Nephron progenitor cell (in vitro differentiated cells): ENCODE measurements around the gene SPTBN4.

Source experiments
- DNase-seq: peaks from one replicate; pipeline ENCODE4 v3.0.0; 2021
- H3K27ac Mint-ChIP-seq: 2 replicates; pipeline ENCODE4 v1.8.0; 2021; ENCODE audit warnings: mild to moderate bottlenecking, moderate library complexity, mixed read lengths
- H3K27me3 Mint-ChIP-seq: 2 replicates; pipeline ENCODE4 v1.8.0; 2021; ENCODE audit warnings: mild to moderate bottlenecking, low read depth, mixed read lengths; ENCODE audit not compliant: poor library complexity
- H3K36me3 Mint-ChIP-seq: 2 replicates; pipeline ENCODE4 v1.8.0; 2021; ENCODE audit warnings: low read depth, mixed read lengths
- H3K4me1 Mint-ChIP-seq: 2 replicates; pipeline ENCODE4 v1.8.0; 2021; ENCODE audit warnings: mixed read lengths
- H3K4me3 Mint-ChIP-seq: 2 replicates; pipeline ENCODE4 v1.8.0; 2021; ENCODE audit warnings: mild to moderate bottlenecking, moderate library complexity, mixed read lengths
- H3K9me3 Mint-ChIP-seq: 2 replicates; pipeline ENCODE4 v1.8.0; 2021; ENCODE audit warnings: mild to moderate bottlenecking, moderate library complexity, mixed read lengths
- TF ChIP-seq, protein P1 (sequence below): fragments of 200-600 bp; sonication (generic); IDR thresholded peaks from 2 replicates; pipeline ENCODE4 v1.5.0; 2021; ENCODE audit warnings: antibody characterized with exemption

The SPTBN4 gene

DNA sequence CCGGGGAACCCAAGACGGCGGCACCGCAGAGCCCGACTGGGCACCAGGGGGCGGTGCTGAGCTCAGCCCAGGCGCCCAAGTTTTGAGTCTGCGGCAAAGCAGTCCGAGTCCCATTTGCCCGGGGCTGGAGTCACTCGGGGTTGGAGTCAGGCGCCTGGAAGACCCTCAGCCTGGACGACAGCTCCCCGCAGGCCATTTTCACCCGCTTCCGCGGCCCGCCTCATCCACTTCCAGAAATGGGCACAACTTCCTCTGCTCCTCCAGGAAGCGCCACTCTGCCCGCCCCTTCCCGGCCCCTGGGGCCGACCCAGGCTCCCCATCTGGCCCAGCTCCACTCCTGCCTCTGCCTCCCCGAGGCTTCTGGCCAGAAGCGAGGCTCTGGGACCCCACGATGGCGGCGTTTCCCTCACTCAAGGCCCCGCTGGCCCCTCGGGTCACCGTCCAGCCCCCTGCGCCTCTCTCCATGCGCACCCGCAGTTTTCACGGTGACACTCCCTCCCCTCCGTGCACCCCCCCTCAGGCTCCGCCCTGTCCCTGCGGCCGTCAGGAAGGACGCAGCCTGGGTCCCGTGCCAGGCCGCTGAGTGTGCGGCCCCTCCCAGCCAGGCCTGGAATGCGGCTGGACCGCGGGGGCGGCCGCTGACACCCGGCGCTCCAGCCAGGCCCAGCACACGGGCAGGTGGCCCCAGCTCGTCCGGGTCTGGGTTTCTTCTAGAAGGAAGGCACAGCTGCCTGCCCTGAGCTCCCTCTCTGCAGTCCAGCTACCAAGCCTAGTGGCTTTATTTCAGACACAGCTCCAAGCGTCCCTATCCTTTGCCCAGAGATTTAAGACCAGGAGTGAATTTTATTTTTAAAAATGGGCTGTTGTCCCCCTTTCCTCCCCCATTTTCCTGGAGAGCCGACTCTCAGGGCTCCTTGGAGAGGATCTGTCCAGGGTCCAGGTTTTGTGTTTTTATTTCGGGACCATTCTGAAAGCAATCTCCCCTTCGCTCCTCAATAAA, 45.7 kb upstream of the SPTBN4 start:
- H3K4me3 Mint-ChIP-seq, result peak overlapping the region; percentile 79
- DNase-seq, result peak; percentile 90
- no peaks in the 10 kb centered on the region for H3K9me3 Mint-ChIP-seq
- peaks cover 54% of the 10 kb centered on the region for H3K4me1 Mint-ChIP-seq
- TF ChIP-seq, protein P1, sequence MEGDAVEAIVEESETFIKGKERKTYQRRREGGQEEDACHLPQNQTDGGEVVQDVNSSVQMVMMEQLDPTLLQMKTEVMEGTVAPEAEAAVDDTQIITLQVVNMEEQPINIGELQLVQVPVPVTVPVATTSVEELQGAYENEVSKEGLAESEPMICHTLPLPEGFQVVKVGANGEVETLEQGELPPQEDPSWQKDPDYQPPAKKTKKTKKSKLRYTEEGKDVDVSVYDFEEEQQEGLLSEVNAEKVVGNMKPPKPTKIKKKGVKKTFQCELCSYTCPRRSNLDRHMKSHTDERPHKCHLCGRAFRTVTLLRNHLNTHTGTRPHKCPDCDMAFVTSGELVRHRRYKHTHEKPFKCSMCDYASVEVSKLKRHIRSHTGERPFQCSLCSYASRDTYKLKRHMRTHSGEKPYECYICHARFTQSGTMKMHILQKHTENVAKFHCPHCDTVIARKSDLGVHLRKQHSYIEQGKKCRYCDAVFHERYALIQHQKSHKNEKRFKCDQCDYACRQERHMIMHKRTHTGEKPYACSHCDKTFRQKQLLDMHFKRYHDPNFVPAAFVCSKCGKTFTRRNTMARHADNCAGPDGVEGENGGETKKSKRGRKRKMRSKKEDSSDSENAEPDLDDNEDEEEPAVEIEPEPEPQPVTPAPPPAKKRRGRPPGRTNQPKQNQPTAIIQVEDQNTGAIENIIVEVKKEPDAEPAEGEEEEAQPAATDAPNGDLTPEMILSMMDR, result peak; percentile 93
- peaks cover 7% of the 10 kb centered on the region for H3K27me3 Mint-ChIP-seq
- H3K36me3 Mint-ChIP-seq, result peaks cover 4% of the 10 kb centered on the region
- peak overlapping the region; percentile 90 for H3K27ac Mint-ChIP-seq

DNA sequence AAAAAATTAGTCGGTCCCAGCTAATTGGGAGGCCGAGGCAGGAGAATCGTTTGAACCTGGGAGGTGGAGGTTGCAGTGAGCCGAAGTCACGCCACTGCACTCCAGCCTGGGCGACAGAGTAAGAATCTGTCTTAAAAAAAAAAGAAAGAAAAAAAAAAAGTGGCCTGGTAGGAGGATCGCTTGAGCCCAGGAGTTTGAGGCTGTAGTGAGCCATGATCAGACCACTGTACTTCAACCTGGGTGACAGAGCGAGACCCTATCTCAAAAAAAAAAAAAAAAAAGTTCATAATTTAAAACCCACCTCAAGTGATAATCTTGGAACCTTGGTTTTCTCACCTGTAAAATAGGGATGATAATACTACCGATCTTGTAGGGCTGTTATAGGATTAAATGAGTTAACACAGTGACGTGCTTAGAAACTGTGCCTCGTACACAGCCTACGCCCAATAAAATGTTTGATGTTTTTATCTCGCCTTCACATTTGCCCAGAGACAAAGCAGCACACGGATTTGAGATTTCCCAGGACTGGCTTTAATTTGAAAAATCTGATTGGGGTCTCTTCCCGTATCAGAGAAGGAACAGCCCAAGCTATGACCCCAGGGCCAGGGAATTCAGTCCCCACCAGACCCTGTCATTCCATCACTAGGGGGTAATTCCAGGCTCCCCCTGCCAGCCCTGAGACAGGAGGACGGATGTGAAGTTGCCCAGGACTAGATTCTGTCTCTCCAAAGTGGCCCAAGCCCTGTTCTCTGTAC, 44.6 kb upstream of the SPTBN4 start:
- Mint-ChIP-seq H3K36me3 (peaks cover 4% of the 10 kb centered on the region), H3K27me3 (peaks cover 7% of the 10 kb centered on the region), H3K4me3 (peak overlapping the region; percentile 79), H3K9me3 (no peaks in the 10 kb centered on the region), H3K4me1 (peaks cover 50% of the 10 kb centered on the region), H3K27ac (peak overlapping the region; percentile 90)
- TF ChIP-seq, protein P1, result no peak
- no peak for DNase-seq

DNA sequence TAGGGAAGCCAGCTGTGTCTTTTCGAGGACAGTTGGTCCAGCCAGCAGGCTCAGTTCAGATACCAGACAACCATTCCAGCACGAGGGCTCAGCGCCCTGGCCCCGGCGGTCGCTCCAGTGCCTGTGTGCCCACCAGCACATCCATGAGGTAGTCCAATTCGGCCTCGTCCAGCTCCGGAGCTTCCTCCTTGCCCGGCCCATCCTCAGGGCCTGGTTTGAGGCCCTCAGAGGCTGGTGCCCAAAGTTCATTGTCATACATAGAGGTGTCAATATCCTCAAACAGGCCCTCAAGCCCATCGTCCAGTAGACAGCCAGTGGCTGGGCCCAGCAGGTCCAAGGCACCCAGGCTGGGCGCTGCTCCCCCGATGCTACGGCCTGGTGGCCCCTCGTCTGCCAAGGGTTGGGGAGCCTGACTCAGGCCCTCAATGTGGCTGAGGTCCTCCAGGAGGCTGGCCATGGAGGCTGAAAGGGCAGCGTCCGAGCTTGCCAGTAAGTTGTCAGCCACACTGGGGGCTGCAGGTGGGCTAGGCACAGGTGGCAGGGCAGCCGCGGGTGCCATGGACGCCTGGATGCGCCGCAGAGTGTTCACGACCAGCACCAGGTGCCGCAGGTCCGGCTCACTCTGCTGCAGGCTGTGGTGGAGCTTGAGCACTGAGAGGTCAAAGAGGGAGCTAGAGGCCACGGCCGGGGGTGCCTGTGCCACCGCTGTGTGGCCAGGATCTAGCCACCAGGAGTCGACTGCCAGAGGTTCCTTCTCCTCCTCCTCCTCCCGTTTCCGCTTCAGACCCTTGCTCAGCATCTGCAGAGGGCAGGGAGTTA, 43.8 kb upstream of the SPTBN4 start:
- DNase-seq, result no peak
- H3K27me3 Mint-ChIP-seq, result peaks cover 10% of the 10 kb centered on the region
- H3K4me3 Mint-ChIP-seq, result no peak overlapping the region
- TF ChIP-seq, protein P1, result no peak
- H3K36me3 Mint-ChIP-seq, result peaks cover 4% of the 10 kb centered on the region
- no peak overlapping the region for H3K27ac Mint-ChIP-seq
- H3K9me3 Mint-ChIP-seq, result no peaks in the 10 kb centered on the region
- peaks cover 42% of the 10 kb centered on the region for H3K4me1 Mint-ChIP-seq

DNA sequence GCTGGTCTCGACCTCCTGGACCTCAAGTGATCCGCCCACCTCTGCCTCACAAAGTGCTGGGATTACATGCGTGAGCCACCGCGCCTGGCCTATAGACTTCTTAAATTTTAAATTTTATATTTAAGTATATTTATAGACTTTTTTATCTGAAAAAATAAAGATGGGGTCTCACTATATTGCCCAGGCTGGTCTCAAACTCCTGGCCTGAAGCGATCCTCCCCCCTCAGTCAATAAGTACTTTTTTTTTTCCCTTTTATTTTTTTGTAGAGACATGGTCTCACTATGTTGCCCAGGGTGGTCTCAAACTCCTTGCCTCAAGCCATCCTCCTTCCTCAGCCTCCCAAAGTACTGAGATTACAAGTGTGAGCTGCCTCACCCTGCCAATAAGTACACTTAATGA, 42.9 kb upstream of the SPTBN4 start:
- no peak overlapping the region for H3K27ac Mint-ChIP-seq
- H3K9me3 Mint-ChIP-seq, result no peaks in the 10 kb centered on the region
- peaks cover 4% of the 10 kb centered on the region for H3K36me3 Mint-ChIP-seq
- DNase-seq, result no peak
- H3K4me1 Mint-ChIP-seq, result peaks cover 35% of the 10 kb centered on the region
- no peak overlapping the region for H3K4me3 Mint-ChIP-seq
- TF ChIP-seq, protein P1, result no peak
- peaks cover 9% of the 10 kb centered on the region for H3K27me3 Mint-ChIP-seq

DNA sequence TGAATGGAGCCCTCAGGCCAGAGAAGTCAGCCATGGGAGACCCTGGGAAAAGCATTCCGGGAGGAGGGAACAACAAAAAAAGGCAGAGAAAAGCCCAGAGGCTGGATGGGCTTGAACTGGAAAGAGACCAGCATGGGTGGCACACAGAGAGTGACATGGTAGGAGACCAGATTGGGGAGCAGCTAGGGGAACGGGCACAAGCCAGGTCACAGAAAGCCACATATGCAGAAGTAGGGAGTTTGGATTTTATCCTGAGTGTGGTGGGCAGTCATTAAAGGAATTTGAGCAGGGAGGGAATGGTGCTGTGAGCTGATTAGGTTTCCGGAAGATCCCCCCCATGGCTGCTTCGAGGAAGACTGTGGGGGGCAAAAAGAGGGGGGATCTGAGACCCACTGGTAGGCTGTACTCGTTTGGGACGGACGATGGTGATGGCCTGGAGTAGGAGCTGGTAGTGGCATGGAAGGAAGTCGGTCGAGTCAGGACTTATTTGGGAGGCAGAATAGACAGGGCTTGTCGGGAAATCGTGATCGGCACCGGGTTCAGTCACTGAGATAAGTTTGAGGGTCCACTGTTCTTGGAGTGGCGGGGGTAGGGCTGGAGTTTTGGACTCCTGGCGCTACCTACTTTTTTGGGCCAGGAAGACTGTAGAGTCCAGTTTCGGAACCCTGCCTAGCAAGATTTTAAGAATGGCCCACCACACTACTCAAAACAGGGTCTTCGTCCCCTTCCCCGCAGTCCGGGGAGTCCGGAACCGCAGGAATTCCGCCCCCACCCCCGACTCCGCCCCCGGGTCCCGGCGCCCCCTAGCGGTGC, 42.0 kb upstream of the SPTBN4 start:
- peaks cover 4% of the 10 kb centered on the region for H3K36me3 Mint-ChIP-seq
- no peaks in the 10 kb centered on the region for H3K9me3 Mint-ChIP-seq
- TF ChIP-seq, protein P1, result no peak
- no peak for DNase-seq
- peak overlapping the region; percentile 96 for H3K27ac Mint-ChIP-seq
- peaks cover 9% of the 10 kb centered on the region for H3K27me3 Mint-ChIP-seq
- H3K4me1 Mint-ChIP-seq, result peaks cover 32% of the 10 kb centered on the region
- H3K4me3 Mint-ChIP-seq, result peak overlapping the region; percentile 90
